K562 (cell line): ENCODE results near the gene ANTKMT. TPM values are rescaled to one million over a fixed set of nuclear protein-coding genes. Genes with fewer than 3 reads are reported as not detected.

Source experiments
- CBFA2T2 ChIP-seq: fragments of 450-650 bp; conservative IDR thresholded peaks from 2 replicates; pipeline ENCODE4 v1.6.1; 2017; ENCODE audit warnings: mild to moderate bottlenecking
- FUS ChIP-seq: fragments of 200-400 bp; formaldehyde crosslinking; optimal IDR thresholded peaks from 2 replicates; pipeline ENCODE3; 2017; ENCODE audit warnings: low read depth, low read length
- HCFC1 ChIP-seq: IDR thresholded peaks from 2 replicates; pipeline ENCODE4 v1.6.1; 2012; ENCODE audit warnings: low read depth, low read length, improper control_type of control experiment
- HSF4 ChIP-seq: fragments of 250-450 bp; sonication (Bioruptor Pico); IDR thresholded peaks from 2 replicates; pipeline ENCODE4 v2.1.2; 2022; ENCODE audit warnings: mild to moderate bottlenecking, moderate library complexity, borderline replicate concordance
- MYC ChIP-seq, 2 experiments: fragments of 250-450 bp in 1 of 2; sonication (Bioruptor Pico) in 1 of 2; IDR thresholded peaks; 2 replicates each; pipeline versions ENCODE4 v1.5.1 to v1.6.1; 2012 to 2021; ENCODE audit warnings: low read depth in 2 of 2, borderline replicate concordance in 1 of 2, improper control_type of control experiment in 1 of 2, low read length in 1 of 2, mild to moderate bottlenecking in 1 of 2, moderate library complexity in 1 of 2
- NCOA1 ChIP-seq: fragments of 450-650 bp; IDR thresholded peaks from 2 replicates; pipeline ENCODE4 v1.6.1; 2016; ENCODE audit warnings: low read depth
- PCBP2 ChIP-seq: fragments of 200-400 bp; formaldehyde crosslinking; IDR thresholded peaks from 2 replicates; pipeline ENCODE4 v1.6.1; 2018; ENCODE audit warnings: low read length, low read depth, mild to moderate bottlenecking, moderate library complexity; ENCODE audit not compliant: poor library complexity, severe bottlenecking
- PHF8 ChIP-seq: fragments of 200-600 bp; sonication (generic); IDR thresholded peaks from 2 replicates; pipeline ENCODE4 v1.6.1; 2012; ENCODE audit warnings: mixed run types, mild to moderate bottlenecking, inconsistent platforms, low read length, moderate library complexity, borderline replicate concordance
- PTRF ChIP-seq: fragments of 450-650 bp; IDR thresholded peaks from 2 replicates; pipeline ENCODE4 v1.6.1; 2016; ENCODE audit warnings: mild to moderate bottlenecking, missing genetic modification characterization, missing compliant biosample characterization
- SIX5 ChIP-seq, 2 experiments: IDR thresholded peaks; 2 replicates each; pipeline ENCODE4 v1.6.1; 2011; ENCODE audit warnings: low read length in 2 of 2, borderline replicate concordance in 1 of 2, low read depth in 1 of 2, mild to moderate bottlenecking in 1 of 2, moderate library complexity in 1 of 2; ENCODE audit not compliant: insufficient read depth in 1 of 2
- SRSF9 ChIP-seq: fragments of 200-400 bp; formaldehyde crosslinking; IDR thresholded peaks from 2 replicates; pipeline ENCODE4 v1.6.1; 2017; ENCODE audit warnings: low read depth, low read length, borderline replicate concordance
- ZNF282 ChIP-seq: sonication (generic); formaldehyde crosslinking; IDR thresholded peaks from 2 replicates; pipeline ENCODE4 v1.8.1; 2023; ENCODE audit warnings: missing genetic modification reagents
- ZZZ3 ChIP-seq: fragments of 450-650 bp; IDR thresholded peaks from 2 replicates; pipeline ENCODE4 v1.6.1; 2016; ENCODE audit warnings: antibody characterized with exemption, mild to moderate bottlenecking, moderate library complexity
- polyA plus RNA-seq, 8 experiments: library from polyadenylated mRNA; depleted of rRNA in 4 of 8; stranded (reverse) in 5 of 8; unstranded in 3 of 8; fragments of >200 nt; fragmentation: Nextera tagmentation in 2 of 8; fragmentation: Illumina TruSeq in 1 of 8; extraction: Ambion mirVana in 2 of 8; extraction: Trizol in 1 of 8; gene quantifications; 2 replicates each; pipeline versions ENCODE4 v1.2.1 to v1.2.3, GENCODE V29; 2011 to 2014; ENCODE audit warnings: inconsistent platforms in 1 of 8, missing spikeins in 1 of 8
- total RNA-seq, 7 experiments: library from RNA; depleted of rRNA in 6 of 7; stranded (reverse); fragments of >200 nt in 6 of 7; fragmentation: Illumina TruSeq in 2 of 7; extraction: Trizol in 2 of 7; gene quantifications; 2 replicates each; pipeline versions ENCODE4 v1.2.1 to v1.2.3, GENCODE V29; 2011 to 2021; ENCODE audit warnings: low replicate concordance in 1 of 7
- TF ChIP-seq, protein P1 (sequence below), 2 experiments: IDR thresholded peaks in 1 of 2; conservative IDR thresholded peaks in 1 of 2; 2 replicates each; pipeline ENCODE4 v1.6.1; 2016; ENCODE audit warnings: low read depth in 2 of 2, mild to moderate bottlenecking in 1 of 2, missing compliant biosample characterization in 1 of 2, missing genetic modification characterization in 1 of 2, moderate library complexity in 1 of 2
- TF ChIP-seq, protein P2 (sequence below), 2 experiments: fragments of 450-650 bp; IDR thresholded peaks; 2 replicates each; pipeline ENCODE4 v1.6.1; 2018; ENCODE audit warnings: mild to moderate bottlenecking in 2 of 2, low read depth in 1 of 2; ENCODE audit not compliant: partially characterized antibody in 2 of 2
- TF ChIP-seq, protein P3 (sequence below): fragments of 250-450 bp; sonication (Bioruptor Pico); IDR thresholded peaks from 2 replicates; pipeline ENCODE4 v1.9.0; 2021; ENCODE audit warnings: mild to moderate bottlenecking
- TF ChIP-seq, protein P4 (sequence below): fragments of 250-450 bp; sonication (Bioruptor Pico); IDR thresholded peaks from 2 replicates; pipeline ENCODE4 v1.4.0; 2020; ENCODE audit warnings: borderline replicate concordance

The ANTKMT gene
- total and polyA plus RNA-seq, 9 of the 15 experiments (the other 6 are each of a cell fraction or from before 2014, with no cell fraction given) = 0.58 to 217 (median 19.1) TPM

DNA sequence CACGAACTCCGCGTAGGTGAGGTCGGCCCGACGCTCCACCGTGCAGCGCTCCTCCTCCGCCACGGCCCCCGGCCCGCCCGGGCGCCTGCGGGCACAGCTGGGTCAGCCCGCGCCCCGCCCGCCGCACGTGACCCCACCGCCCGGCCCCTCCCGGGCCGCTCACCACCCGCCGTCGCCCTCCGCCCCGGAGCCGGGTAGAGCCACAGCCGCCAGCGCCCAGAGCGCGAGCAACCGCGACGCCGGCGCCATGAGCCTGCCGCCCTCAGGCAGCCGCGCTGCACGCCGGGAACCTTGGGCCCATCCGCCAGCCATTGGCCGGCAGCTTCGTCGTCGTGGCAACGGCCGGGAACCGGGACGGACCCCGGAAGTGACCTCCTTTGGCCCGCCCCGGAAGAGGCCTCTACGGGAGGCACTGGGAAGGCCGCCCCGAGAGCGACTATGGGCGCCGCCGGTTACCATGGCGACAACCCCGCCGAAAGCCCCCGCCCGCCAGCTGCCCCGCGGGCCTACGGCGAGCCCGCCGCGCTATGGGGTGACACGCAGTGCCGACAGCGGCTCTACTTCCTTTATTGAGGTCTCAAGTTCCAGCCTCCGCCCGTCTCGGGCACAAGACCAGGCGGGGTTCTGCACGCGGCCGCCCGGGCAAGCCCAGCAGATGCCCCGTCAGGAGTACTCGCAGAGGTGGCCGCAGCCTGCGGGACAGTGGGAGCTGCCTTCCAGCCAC is 36.7 kb upstream of the ANTKMT start, which contains the start of gene JMJD8 (continued):
- TF ChIP-seq PCBP2 (no peak), ZNF282 (CRISPR knock-in tag) (0 out of 2 replicates have a peak, but pooled peaks have one; percentile 12), HCFC1 (peak; percentile 71), FUS (peak; percentile 86), CBFA2T2 (no peak), SRSF9 (no peak), PTRF (no peak), NCOA1 (no peak), SIX5 (IDR thresholded peaks at IDR 0.05; ENCODE audit: borderline replicate concordance in 1 of 2, insufficient read depth in 1 of 2, low read depth in 1 of 2, low read length in 2 of 2) (no peak), HSF4 (no peak), ZZZ3 (no peak), MYC (IDR thresholded peaks at IDR 0.05; ENCODE audit: low read depth, low read length) (peak; percentile 49), MYC (CRISPR knock-in tag; IDR thresholded peaks at IDR 0.05; ENCODE audit: borderline replicate concordance, low read depth) (no peak), PHF8 (peak; percentile 62; the same call in 1 of the 2 replicates)
- TF ChIP-seq, protein P1, sequence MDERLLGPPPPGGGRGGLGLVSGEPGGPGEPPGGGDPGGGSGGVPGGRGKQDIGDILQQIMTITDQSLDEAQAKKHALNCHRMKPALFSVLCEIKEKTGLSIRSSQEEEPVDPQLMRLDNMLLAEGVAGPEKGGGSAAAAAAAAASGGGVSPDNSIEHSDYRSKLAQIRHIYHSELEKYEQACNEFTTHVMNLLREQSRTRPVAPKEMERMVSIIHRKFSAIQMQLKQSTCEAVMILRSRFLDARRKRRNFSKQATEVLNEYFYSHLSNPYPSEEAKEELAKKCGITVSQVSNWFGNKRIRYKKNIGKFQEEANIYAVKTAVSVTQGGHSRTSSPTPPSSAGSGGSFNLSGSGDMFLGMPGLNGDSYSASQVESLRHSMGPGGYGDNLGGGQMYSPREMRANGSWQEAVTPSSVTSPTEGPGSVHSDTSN (CRISPR knock-in tag; IDR thresholded peaks at IDR 0.05; ENCODE audit: low read depth) = no peak
- TF ChIP-seq, protein P1 (tag; conservative IDR thresholded peaks at IDR 0.05; ENCODE audit: low read depth) = no peak
- TF ChIP-seq, protein P2, sequence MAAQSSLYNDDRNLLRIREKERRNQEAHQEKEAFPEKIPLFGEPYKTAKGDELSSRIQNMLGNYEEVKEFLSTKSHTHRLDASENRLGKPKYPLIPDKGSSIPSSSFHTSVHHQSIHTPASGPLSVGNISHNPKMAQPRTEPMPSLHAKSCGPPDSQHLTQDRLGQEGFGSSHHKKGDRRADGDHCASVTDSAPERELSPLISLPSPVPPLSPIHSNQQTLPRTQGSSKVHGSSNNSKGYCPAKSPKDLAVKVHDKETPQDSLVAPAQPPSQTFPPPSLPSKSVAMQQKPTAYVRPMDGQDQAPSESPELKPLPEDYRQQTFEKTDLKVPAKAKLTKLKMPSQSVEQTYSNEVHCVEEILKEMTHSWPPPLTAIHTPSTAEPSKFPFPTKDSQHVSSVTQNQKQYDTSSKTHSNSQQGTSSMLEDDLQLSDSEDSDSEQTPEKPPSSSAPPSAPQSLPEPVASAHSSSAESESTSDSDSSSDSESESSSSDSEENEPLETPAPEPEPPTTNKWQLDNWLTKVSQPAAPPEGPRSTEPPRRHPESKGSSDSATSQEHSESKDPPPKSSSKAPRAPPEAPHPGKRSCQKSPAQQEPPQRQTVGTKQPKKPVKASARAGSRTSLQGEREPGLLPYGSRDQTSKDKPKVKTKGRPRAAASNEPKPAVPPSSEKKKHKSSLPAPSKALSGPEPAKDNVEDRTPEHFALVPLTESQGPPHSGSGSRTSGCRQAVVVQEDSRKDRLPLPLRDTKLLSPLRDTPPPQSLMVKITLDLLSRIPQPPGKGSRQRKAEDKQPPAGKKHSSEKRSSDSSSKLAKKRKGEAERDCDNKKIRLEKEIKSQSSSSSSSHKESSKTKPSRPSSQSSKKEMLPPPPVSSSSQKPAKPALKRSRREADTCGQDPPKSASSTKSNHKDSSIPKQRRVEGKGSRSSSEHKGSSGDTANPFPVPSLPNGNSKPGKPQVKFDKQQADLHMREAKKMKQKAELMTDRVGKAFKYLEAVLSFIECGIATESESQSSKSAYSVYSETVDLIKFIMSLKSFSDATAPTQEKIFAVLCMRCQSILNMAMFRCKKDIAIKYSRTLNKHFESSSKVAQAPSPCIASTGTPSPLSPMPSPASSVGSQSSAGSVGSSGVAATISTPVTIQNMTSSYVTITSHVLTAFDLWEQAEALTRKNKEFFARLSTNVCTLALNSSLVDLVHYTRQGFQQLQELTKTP (IDR thresholded peaks at IDR 0.05; ENCODE audit: low read depth in 1 of 2, partially characterized antibody in 2 of 2) = no peak
- TF ChIP-seq, protein P3, sequence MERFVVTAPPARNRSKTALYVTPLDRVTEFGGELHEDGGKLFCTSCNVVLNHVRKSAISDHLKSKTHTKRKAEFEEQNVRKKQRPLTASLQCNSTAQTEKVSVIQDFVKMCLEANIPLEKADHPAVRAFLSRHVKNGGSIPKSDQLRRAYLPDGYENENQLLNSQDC (CRISPR knock-in tag) = no peak
- TF ChIP-seq, protein P4, sequence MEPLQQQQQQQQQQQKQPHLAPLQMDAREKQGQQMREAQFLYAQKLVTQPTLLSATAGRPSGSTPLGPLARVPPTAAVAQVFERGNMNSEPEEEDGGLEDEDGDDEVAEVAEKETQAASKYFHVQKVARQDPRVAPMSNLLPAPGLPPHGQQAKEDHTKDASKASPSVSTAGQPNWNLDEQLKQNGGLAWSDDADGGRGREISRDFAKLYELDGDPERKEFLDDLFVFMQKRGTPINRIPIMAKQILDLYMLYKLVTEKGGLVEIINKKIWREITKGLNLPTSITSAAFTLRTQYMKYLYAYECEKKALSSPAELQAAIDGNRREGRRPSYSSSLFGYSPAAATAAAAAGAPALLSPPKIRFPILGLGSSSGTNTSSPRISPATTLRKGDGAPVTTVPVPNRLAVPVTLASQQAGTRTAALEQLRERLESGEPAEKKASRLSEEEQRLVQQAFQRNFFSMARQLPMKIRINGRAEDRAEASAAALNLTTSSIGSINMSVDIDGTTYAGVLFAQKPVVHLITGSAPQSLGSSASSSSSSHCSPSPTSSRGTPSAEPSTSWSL (CRISPR knock-in tag) = no peak
